Osteocyte (in vitro differentiated cells): ENCODE data around the gene CDAN1. TPM values are rescaled to one million over a fixed set of nuclear protein-coding genes. Genes with fewer than 3 reads are reported as not detected.

Source experiments
- DNase-seq: peaks from one replicate; pipeline ENCODE4 v3.0.0; 2021; ENCODE audit warnings: mixed read lengths; ENCODE audit not compliant: unreplicated experiment; ENCODE audit errors: extremely low spot score
- H3K27ac Mint-ChIP-seq: one replicate; pipeline ENCODE4 v1.8.0; 2021; ENCODE audit warnings: mild to moderate bottlenecking, mixed read lengths; ENCODE audit not compliant: unreplicated experiment
- H3K27me3 Mint-ChIP-seq: one replicate; pipeline ENCODE4 v1.8.0; 2021; ENCODE audit warnings: mixed read lengths; ENCODE audit not compliant: unreplicated experiment
- H3K36me3 Mint-ChIP-seq: one replicate; pipeline ENCODE4 v1.8.0; 2021; ENCODE audit warnings: mixed read lengths; ENCODE audit not compliant: unreplicated experiment
- H3K4me1 Mint-ChIP-seq: one replicate; pipeline ENCODE4 v1.8.0; 2021; ENCODE audit warnings: mixed read lengths; ENCODE audit not compliant: unreplicated experiment
- H3K4me3 Mint-ChIP-seq: one replicate; pipeline ENCODE4 v1.8.0; 2021; ENCODE audit warnings: mild to moderate bottlenecking, moderate library complexity, mixed read lengths; ENCODE audit not compliant: unreplicated experiment
- H3K9me3 Mint-ChIP-seq: one replicate; pipeline ENCODE4 v1.8.0; 2021; ENCODE audit warnings: mixed read lengths; ENCODE audit not compliant: unreplicated experiment
- total RNA-seq: library from RNA; stranded (reverse); gene quantifications from 2 replicates; pipeline ENCODE4 v1.2.1, GENCODE V29; 2021
- TF ChIP-seq, protein P1 (sequence below): fragments of 200-600 bp; sonication (generic); IDR thresholded peaks from 2 replicates; pipeline ENCODE4 v1.5.0; 2021; ENCODE audit warnings: antibody characterized with exemption, mild to moderate bottlenecking, moderate library complexity

The CDAN1 gene
- total RNA-seq, 1 donor from 2014 or later: 24.0 TPM

DNA sequence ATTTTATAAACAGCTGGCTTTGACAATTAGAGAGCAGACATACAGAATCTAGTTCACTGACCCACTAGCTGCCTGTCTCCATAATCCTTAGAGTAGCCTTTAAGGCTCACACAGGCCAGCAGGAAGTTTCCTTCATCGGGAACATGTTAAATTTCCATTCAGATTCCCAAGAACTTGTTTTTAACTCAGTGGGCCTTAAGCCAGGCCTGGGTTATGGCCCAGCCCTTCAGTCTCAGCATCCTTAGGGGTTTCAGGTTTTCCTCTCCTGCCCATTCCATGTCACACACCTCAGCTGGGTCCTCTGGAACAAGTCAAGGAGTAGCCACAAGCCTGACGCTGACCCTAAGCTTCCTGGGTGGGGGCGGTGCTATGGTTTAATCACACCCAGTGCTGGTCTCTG lies 15.0 kb downstream of the CDAN1 start:
- H3K4me1 Mint-ChIP-seq: no peaks in the 10 kb centered on the region
- H3K9me3 Mint-ChIP-seq: no peaks in the 10 kb centered on the region
- no peak overlapping the region for H3K27ac Mint-ChIP-seq
- H3K36me3 Mint-ChIP-seq: peaks cover 31% of the 10 kb centered on the region
- no peak overlapping the region for H3K4me3 Mint-ChIP-seq
- H3K27me3 Mint-ChIP-seq: no peaks in the 10 kb centered on the region
- TF ChIP-seq, protein P1, sequence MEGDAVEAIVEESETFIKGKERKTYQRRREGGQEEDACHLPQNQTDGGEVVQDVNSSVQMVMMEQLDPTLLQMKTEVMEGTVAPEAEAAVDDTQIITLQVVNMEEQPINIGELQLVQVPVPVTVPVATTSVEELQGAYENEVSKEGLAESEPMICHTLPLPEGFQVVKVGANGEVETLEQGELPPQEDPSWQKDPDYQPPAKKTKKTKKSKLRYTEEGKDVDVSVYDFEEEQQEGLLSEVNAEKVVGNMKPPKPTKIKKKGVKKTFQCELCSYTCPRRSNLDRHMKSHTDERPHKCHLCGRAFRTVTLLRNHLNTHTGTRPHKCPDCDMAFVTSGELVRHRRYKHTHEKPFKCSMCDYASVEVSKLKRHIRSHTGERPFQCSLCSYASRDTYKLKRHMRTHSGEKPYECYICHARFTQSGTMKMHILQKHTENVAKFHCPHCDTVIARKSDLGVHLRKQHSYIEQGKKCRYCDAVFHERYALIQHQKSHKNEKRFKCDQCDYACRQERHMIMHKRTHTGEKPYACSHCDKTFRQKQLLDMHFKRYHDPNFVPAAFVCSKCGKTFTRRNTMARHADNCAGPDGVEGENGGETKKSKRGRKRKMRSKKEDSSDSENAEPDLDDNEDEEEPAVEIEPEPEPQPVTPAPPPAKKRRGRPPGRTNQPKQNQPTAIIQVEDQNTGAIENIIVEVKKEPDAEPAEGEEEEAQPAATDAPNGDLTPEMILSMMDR: no peak
- no peak for DNase-seq

DNA sequence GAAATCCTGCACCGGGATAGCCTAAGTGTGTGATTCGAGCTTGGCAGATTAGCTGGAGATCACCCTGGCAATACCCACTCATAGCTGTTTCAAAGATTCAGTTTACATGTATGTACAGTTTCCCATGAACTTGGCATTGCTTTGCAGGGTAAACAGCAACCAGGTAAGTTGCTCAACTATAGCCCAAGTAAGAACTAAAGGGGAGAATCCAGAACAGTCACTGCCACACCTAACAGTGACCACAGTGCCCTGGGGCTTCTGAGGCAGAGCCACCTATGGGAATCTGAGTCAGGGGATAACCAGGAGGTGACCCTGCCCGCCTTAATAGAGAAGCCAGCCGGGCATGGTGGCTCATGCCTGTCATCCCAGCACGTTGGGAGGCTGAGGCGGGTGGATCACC lies 15.9 kb downstream of the CDAN1 start:
- Mint-ChIP-seq H3K4me1 (no peaks in the 10 kb centered on the region), H3K27me3 (no peaks in the 10 kb centered on the region), H3K27ac (no peak overlapping the region), H3K36me3 (peaks cover 29% of the 10 kb centered on the region), H3K4me3 (no peak overlapping the region), H3K9me3 (no peaks in the 10 kb centered on the region)
- TF ChIP-seq, protein P1: no peak
- DNase-seq: peak; percentile 73

DNA sequence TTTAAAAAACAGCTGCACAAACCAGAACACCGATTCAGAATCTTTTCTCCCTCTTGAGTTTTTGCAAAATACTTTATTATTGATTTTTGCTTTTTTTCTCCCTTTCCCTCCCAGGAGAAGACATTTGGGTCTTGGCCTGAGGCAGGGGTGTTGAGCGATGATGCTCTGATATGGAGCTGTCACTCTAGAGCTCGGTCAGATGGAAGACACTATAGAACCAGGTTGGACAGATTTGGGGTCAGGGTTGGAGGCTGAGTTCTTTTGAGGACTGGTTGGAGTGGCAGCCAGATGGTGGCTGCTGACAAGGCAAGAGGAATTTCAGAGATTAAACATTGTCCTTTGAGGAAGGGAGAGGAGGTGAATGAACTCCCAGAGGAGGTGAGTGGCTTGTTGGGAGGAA lies 16.9 kb downstream of the CDAN1 start:
- H3K9me3 Mint-ChIP-seq: no peaks in the 10 kb centered on the region
- TF ChIP-seq, protein P1: no peak
- no peak overlapping the region for H3K4me3 Mint-ChIP-seq
- no peaks in the 10 kb centered on the region for H3K4me1 Mint-ChIP-seq
- no peaks in the 10 kb centered on the region for H3K27me3 Mint-ChIP-seq
- DNase-seq: peak; percentile 75
- H3K27ac Mint-ChIP-seq: no peak overlapping the region
- H3K36me3 Mint-ChIP-seq: peaks cover 26% of the 10 kb centered on the region

DNA sequence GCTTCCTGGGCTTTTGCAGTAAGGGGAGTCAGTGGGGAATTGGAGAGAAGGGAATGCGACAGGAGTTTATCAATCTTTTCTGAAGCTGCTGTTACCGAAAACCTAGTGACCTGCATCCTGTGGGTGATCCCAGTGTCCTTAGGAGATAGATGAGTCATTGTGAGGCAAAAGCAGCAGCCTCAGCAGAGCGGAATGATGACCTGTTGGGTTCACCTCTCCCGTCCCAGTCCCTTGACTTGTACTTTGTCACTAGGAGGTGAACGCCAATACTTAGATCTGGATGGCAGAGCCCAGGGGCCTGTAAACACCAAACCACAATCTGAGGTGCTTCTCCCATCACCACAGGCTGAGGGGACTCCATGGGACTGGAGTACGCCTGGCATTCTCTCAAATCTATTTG lies 17.9 kb downstream of the CDAN1 start:
- H3K4me1 Mint-ChIP-seq: no peaks in the 10 kb centered on the region
- H3K36me3 Mint-ChIP-seq: peaks cover 23% of the 10 kb centered on the region
- no peaks in the 10 kb centered on the region for H3K27me3 Mint-ChIP-seq
- TF ChIP-seq, protein P1: no peak
- H3K9me3 Mint-ChIP-seq: no peaks in the 10 kb centered on the region
- no peak overlapping the region for H3K4me3 Mint-ChIP-seq
- H3K27ac Mint-ChIP-seq: no peak overlapping the region
- DNase-seq: peak; percentile 62

DNA sequence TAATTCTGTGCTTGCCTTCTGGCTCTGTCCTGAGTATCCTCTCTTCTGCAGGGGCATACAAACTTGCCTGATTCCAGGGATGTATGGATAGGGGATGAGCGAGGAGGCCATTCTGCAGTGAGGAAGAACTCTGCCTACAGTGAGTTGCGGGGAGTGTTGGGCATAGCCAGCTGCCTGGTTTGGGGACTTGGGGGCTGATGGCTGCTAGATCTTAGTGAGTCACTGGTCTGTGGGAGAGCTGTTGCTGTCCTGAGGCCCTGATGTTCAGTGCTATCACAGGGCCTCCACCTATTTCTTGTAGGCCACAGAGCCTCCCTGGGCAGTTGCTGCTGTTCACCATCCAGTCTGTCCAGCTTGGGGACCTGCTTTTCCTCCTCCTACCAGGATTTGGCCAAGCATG lies 20.3 kb downstream of the CDAN1 start:
- peak; percentile 63 for DNase-seq
- H3K9me3 Mint-ChIP-seq: no peaks in the 10 kb centered on the region
- no peak overlapping the region for H3K27ac Mint-ChIP-seq
- H3K27me3 Mint-ChIP-seq: no peaks in the 10 kb centered on the region
- H3K4me3 Mint-ChIP-seq: no peak overlapping the region
- TF ChIP-seq, protein P1: no peak
- no peaks in the 10 kb centered on the region for H3K4me1 Mint-ChIP-seq
- peaks cover 18% of the 10 kb centered on the region for H3K36me3 Mint-ChIP-seq
